ENCODE results near the gene TES. TPM values are rescaled to one million over a fixed set of nuclear protein-coding genes. Genes with fewer than 3 reads are reported as not detected.

The TES gene
- total RNA-seq, 2 donors from 2014 or later: 46.6 to 96.6 TPM

DNA sequence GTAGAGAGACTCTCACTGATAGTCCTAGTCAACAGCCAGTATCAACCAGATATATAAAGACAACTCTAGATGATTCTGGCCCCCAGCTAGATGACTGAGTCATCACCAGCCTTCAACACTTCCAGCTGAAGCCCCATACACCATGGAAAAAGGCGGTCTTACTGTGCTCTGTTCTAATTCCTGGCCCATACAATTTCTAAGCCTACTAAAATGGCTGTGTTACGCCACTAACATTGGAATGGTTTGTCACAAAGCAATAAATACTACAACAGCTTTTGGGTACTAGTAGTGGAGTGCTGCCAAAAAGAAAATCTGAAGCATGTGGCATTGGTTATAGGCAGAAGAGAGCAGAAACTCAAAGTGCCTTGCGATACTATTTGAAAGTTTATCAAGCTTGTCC is 13.0 kb upstream of the TES start:
- Histone ChIP-seq H3K36me3 (no peaks in the 10 kb centered on the region), H3K9me3 (no peaks in the 10 kb centered on the region), H3K27ac (no peak overlapping the region), H3K27me3 (replicated peaks; ENCODE audit: insufficient read depth) (no peaks in the 10 kb centered on the region), H3K4me1 (replicated peaks) (no peaks in the 10 kb centered on the region), H3K4me3 (no peak overlapping the region)
- DNase-seq (ENCODE audit: low spot score): no peak
- 89% methylated on average over 3 of the region's 3 CpGs for WGBS
- intact Hi-C loops (cut with DNase I): no loop called here
- TF ChIP-seq CTCF (IDR thresholded peaks at IDR 0.05) (no peak), POLR2AphosphoS5 (IDR thresholded peaks at IDR 0.05) (no peak), POLR2A (IDR thresholded peaks at IDR 0.05) (no peak)

DNA sequence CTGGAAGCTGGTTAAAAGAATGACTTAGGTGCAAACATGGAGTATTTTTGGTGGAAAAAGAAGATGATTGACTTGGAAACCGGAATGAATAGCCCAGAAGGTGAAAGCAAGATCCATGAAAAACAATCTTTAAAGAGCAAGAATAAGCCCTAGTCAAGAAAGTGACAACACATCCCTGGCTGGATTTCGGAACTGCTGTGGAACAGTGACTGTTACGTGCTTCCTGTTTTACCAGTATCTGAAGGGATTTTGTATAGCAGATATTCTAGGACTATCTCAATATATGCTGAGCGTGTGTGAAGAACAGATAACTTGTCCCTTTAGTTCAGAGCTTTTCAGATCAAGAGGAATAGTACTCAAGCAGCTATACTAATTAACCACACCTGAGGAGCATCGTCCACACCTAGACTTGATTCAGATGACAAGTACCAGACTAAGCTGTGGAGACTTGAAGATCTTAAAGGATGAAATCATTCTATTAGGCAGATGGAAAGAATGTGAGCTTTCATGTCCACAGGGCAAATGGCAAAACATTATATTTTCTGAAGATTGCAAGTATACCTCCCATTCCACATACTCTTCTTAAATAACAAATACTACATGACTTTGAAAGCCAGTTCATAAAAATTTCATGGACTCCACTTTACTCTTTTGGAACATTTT is 11.5 kb upstream of the TES start:
- H3K4me3 ChIP-seq: no peak overlapping the region
- WGBS: 92% methylated on average over 5 of the region's 5 CpGs

GRCh38 chr7:116200963-116201362 is 9.4 kb upstream of the TES start:
- Histone ChIP-seq H3K27me3 (replicated peaks; ENCODE audit: insufficient read depth) (no peaks in the 10 kb centered on the region), H3K27ac (no peak overlapping the region), H3K9me3 (no peaks in the 10 kb centered on the region), H3K4me3 (no peak overlapping the region), H3K36me3 (no peaks in the 10 kb centered on the region), H3K4me1 (replicated peaks) (no peaks in the 10 kb centered on the region)
- 31% methylated on average over 1 of the region's 1 CpG for WGBS
- intact Hi-C loops (cut with DNase I): no loop called here
- TF ChIP-seq POLR2AphosphoS5 (IDR thresholded peaks at IDR 0.05) (no peak), CTCF (IDR thresholded peaks at IDR 0.05) (no peak), POLR2A (IDR thresholded peaks at IDR 0.05) (no peak)
- DNase-seq (ENCODE audit: low spot score): no peak

More for the DNA sequence above, 11.5 kb upstream of the TES start:
- DNase-seq (ENCODE audit: low spot score): no peak
- Histone ChIP-seq H3K9me3 (no peaks in the 10 kb centered on the region), H3K4me1 (replicated peaks) (no peaks in the 10 kb centered on the region), H3K27me3 (replicated peaks; ENCODE audit: insufficient read depth) (no peaks in the 10 kb centered on the region), H3K36me3 (no peaks in the 10 kb centered on the region), H3K27ac (no peak overlapping the region)
- no peak for TF ChIP-seq POLR2A (IDR thresholded peaks at IDR 0.05)
- no peak for TF ChIP-seq POLR2AphosphoS5 (IDR thresholded peaks at IDR 0.05)
- TF ChIP-seq CTCF (IDR thresholded peaks at IDR 0.05): no peak
- intact Hi-C loops (cut with DNase I): no loop called here

DNA sequence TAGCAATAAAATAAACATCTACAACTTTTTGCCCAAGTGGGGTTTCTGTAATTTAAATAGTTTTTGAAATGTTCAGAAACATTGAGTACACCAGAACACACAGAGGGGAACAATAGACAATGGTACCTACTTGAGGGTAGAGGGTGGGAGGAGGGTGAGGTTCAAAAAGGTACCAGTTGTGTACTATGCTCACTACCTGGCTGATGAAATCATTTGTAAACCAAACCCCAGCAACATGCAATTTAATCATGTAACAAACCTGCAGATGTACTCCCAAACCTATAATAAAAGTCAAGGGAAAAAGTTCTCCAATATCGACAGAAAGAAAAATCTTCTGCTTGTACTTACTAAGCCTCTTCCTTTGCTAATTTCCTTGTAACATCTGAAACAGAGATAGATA is 4.2 kb upstream of the TES start:
- H3K36me3 ChIP-seq: no peaks in the 10 kb centered on the region
- WGBS: 73% methylated on average over 1 of the region's 1 CpG
- no peak for TF ChIP-seq POLR2A (IDR thresholded peaks at IDR 0.05)
- TF ChIP-seq CTCF (IDR thresholded peaks at IDR 0.05): no peak
- no peak for TF ChIP-seq POLR2AphosphoS5 (IDR thresholded peaks at IDR 0.05)
- no peaks in the 10 kb centered on the region for H3K9me3 ChIP-seq
- no peaks in the 10 kb centered on the region for H3K4me1 ChIP-seq (replicated peaks)
- H3K4me3 ChIP-seq: no peak overlapping the region
- intact Hi-C loops (cut with DNase I): no loop called here
- no peaks in the 10 kb centered on the region for H3K27me3 ChIP-seq (replicated peaks; ENCODE audit: insufficient read depth)
- DNase-seq (ENCODE audit: low spot score): no peak
- no peak overlapping the region for H3K27ac ChIP-seq

DNA sequence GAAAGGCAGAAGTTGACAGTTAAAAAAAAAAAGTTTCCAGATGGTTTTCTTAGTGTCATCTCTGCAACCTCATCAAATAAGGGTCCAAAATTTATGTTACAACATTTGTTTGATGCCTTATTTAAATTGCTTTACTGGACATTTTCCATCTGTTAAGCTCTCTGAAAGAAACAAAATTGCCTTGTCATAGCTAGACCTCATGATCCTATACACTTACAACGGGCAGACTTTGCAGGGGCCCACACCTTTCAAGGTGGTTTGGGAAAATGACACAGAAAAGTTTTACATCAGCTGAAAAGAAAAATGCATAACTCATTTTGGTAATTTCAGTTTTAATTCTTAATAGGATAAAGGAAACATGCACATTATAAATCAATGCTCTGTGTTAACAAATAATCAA is 1.4 kb upstream of the TES start:
- Histone ChIP-seq H3K9me3 (no peaks in the 10 kb centered on the region), H3K27ac (no peak overlapping the region), H3K4me3 (no peak overlapping the region), H3K36me3 (no peaks in the 10 kb centered on the region), H3K27me3 (replicated peaks; ENCODE audit: insufficient read depth) (no peaks in the 10 kb centered on the region), H3K4me1 (replicated peaks) (no peaks in the 10 kb centered on the region)
- 82% methylated on average over 1 of the region's 1 CpG for WGBS
- DNase-seq (ENCODE audit: low spot score): no peak
- TF ChIP-seq POLR2A (IDR thresholded peaks at IDR 0.05): no peak
- TF ChIP-seq POLR2AphosphoS5 (IDR thresholded peaks at IDR 0.05): no peak
- no peak for TF ChIP-seq CTCF (IDR thresholded peaks at IDR 0.05)
- intact Hi-C loops (cut with DNase I): no loop called here
